GM10847 (cell line): ENCODE data around the gene VIPR2.

Source experiments
- POLR2A ChIP-seq: IDR thresholded peaks from 2 replicates; pipeline ENCODE4 v1.6.1; 2011; ENCODE audit not compliant: insufficient read length; ENCODE audit errors: extremely low read depth

VIPR2 gene

GRCh38 chr7:159026271-159027055 is 118.2 kb downstream of the VIPR2 start:
- no peak for TF ChIP-seq POLR2A

DNA sequence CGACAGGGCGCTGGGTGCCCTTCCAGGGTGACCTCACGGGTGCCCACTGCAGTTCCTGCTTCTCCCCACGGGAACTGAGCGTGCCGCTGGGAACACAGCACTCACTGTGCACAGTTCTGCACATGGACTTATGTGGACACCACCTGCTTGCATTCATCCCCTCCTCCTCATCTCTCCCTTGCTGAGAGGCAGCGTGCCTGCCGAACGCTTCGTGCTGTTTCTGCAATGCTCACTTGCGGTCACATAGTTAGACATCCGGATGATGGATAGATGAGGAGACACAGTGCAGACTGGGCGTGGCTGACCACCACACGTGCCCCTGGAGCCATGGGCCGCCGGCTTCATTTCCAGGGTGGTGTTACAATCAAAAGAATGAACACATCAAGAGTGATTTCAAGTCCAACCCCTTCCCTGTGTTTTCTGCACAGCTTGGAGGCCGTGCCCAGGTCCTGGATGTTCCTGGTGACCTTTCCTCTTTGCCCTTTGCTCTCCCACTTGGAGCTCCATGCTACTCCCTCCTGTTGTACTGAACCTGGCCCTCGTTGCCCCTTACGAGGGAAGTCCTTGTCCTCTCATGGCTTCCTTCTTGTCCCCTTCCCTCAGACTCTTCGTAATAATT is 119.4 kb downstream of the VIPR2 start:
- no peak for TF ChIP-seq POLR2A

DNA sequence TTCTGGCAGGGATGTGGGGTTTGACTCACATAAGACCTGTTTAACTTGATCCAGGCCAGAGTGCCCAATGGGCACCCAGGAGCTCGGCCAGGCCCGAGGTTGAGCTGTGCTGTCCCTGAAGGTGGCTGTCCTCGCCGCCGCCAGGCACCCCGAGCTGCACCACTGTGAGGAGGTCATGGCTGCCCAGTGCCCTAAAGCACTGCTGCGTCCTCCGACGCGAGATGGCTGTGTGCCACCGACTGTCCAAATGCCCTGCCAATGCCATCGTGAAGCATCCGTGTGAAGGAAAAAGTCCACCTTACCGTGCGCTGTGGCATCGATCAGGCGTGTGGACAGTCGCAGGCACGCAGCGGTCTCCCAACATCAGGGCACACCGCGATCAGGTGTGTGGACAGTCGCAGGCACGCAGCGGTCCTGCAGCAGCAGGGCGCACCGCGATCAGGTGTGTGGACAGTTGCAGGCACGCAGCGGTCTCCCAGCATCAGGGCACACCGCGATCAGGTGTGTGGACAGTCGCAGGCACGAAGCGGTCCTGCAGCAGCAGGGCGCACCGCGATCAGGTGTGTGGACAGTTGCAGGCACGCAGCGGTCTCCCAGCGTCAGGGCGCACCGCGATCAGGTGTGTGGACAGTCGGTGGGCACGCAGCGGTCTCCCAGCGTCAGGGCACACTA is 120.3 kb downstream of the VIPR2 start:
- no peak for TF ChIP-seq POLR2A

GRCh38 chr7:159023746-159024145 is 120.9 kb downstream of the VIPR2 start:
- no peak for TF ChIP-seq POLR2A

- TF ChIP-seq POLR2A = no peak
Measured at GRCh38 chr7:159023206-159023605, 121.5 kb downstream of the VIPR2 start.

DNA sequence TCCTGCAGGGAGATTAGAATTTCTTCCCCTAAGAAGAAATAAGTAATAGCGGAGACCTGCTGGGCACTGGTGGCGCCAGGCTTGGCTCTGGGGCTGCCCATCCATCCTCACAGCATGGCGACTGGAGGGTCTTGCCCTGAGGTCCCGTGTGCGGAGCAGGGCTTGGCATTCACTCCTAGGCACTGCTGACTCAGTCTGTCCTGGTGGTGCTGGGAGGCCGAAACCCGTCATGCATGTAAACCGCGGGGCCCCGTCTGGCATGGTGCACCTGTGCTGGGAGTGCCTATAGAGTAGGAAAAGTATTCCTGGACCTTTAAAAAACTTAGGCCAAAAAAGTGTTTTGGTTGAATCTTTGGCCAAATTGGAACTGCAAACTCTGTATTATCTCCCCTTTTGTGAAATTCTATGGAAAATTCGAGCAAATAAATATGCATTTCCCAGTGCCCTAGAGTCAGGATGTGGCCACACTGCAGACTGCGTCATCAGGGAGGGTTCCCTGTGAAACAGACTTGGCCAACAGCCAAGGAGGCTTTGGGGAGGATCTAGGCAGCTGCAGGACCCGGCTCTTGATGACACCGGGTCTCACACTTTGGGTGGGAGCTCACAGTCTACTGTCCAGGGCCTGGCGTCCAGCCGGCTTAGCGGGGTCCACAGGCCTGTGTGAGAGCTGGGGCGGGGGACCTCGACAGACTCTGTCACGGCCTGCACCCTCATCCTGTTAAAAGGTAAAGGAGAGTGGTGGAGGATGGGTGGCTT is 122.3 kb downstream of the VIPR2 start:
- no peak for TF ChIP-seq POLR2A

- TF ChIP-seq POLR2A = no peak
Measured at GRCh38 chr7:159020987-159021386, 123.7 kb downstream of the VIPR2 start.

GRCh38 chr7:159019111-159019510 is 125.6 kb downstream of the VIPR2 start:
- TF ChIP-seq POLR2A = no peak

GRCh38 chr7:159017741-159018140 is 126.9 kb downstream of the VIPR2 start:
- no peak for TF ChIP-seq POLR2A

DNA sequence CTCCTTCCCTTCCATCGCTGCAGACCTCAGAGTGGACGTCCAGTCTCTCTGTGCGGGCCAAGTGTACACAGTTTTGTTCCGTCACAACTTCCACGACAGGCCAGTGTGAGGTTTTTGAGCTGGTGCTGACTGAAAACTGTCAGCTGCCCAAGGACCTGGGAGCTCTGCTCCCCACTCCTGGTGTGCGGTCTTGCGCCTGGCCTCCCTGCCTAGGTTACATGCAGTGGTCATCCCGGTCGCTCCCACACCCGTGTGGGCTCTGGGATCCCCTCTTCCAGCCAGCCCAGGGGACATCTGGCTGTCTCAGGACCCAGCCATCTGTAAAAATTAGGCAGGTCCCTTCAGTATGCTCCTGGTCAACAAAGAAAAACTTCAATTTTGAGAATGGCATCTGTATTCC is 127.5 kb downstream of the VIPR2 start:
- no peak for TF ChIP-seq POLR2A

DNA sequence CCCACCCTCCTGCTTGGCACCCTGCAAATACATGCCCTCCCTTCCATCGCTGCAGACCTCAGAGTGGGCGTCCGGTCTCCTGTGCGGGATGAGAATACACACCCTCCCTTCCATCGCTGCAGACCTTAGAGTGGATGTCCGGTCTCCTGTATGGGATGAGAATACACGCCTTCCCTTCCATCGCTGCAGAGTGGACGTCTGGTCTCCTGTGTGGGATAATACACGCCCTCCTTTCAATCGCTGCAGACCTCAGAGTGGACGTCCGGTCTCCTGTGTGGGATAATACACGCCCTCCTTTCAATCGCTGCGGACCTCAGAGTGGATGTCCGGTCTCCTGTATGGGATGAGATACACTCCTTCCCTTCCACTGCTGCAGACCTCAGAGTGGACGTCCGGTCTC is 128.1 kb downstream of the VIPR2 start:
- no peak for TF ChIP-seq POLR2A

- no peak for TF ChIP-seq POLR2A
Measured at GRCh38 chr7:159015454-159016410, 128.9 kb downstream of the VIPR2 start.

- TF ChIP-seq POLR2A = no peak
Measured at GRCh38 chr7:159015081-159015453, 129.6 kb downstream of the VIPR2 start.

- no peak for TF ChIP-seq POLR2A
Measured at GRCh38 chr7:159014297-159015062, 130.2 kb downstream of the VIPR2 start.
